ENCODE measurements around the gene TRPC4.

DNA sequence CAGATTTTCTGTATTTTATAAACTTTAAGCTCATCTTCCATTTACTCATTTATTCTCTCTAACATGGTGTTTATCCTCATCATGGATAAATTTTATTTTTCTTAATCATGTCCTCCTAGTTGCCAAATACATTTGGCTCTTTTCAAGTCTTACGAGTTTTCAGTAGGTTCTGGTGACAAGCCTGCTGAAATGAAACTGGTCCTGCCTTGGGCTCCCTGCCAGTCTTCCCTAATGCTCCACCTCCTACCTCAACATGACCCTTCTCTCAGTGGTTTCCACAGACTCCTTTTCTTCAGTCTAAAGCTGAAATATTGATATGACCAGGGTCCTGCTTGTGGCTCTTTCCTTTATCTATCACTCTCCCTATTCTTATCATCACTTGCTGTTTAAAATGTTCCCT, 81.2 kb downstream of the TRPC4 start:
- TF ChIP-seq, protein P1, sequence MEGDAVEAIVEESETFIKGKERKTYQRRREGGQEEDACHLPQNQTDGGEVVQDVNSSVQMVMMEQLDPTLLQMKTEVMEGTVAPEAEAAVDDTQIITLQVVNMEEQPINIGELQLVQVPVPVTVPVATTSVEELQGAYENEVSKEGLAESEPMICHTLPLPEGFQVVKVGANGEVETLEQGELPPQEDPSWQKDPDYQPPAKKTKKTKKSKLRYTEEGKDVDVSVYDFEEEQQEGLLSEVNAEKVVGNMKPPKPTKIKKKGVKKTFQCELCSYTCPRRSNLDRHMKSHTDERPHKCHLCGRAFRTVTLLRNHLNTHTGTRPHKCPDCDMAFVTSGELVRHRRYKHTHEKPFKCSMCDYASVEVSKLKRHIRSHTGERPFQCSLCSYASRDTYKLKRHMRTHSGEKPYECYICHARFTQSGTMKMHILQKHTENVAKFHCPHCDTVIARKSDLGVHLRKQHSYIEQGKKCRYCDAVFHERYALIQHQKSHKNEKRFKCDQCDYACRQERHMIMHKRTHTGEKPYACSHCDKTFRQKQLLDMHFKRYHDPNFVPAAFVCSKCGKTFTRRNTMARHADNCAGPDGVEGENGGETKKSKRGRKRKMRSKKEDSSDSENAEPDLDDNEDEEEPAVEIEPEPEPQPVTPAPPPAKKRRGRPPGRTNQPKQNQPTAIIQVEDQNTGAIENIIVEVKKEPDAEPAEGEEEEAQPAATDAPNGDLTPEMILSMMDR (IDR thresholded peaks at IDR 0.05; ENCODE audit: insufficient read depth, low read length), result no peak
- TF ChIP-seq GABPA (IDR thresholded peaks at IDR 0.05; ENCODE audit: low read depth) (no peak), POLR2AphosphoS5 (IDR thresholded peaks at IDR 0.05; ENCODE audit: low read depth) (no peak)
